AG09319 (cell line): ENCODE results near the gene MS4A15.

Experiments used
- DNase-seq: peaks from one replicate; pipeline ENCODE4 v3.0.0-alpha.2; 2010; ENCODE audit warnings: low read depth; ENCODE audit errors: extremely low read depth
- CTCF ChIP-seq: IDR thresholded peaks from 2 replicates; pipeline ENCODE4 v1.5.1; 2011; ENCODE audit warnings: low read depth, mild to moderate bottlenecking, inconsistent platforms, low read length, moderate library complexity

MS4A15 gene

GRCh38 chr11:60719391-60719790 lies 37.3 kb upstream of the MS4A15 start:
- no peak for DNase-seq
- no peak for TF ChIP-seq CTCF

GRCh38 chr11:60720460-60720859 lies 36.2 kb upstream of the MS4A15 start:
- TF ChIP-seq CTCF: no peak
- no peak for DNase-seq

DNA sequence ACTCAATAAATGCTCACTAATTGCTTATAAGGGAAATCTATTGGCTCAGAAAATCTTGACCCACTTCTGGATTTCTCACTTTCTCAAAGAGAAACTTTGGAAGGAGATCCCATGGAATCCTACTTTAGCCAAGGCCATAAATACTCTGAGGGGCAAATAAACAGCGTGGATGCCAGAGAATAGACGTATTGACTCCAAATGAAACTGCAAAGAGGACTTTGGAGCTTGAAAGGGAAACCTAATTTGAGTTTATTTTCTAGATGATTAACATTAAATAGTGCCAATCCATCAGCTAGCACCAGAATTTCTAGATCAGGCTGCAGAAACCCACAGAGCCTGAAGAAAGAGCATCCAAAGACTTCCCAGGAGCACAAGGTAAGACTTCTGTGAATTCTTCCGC lies 32.2 kb upstream of the MS4A15 start, which contains the start of gene MS4A18:
Gene MS4A18 (plus strand): TSS at position 301 of the 400 bp plus-strand sequence.
- DNase-seq: no peak
- no peak for TF ChIP-seq CTCF

- DNase-seq: no peak
- TF ChIP-seq CTCF: no peak
Measured at GRCh38 chr11:60725592-60725991, 31.1 kb upstream of the MS4A15 start.

GRCh38 chr11:60731586-60731985 lies 25.1 kb upstream of the MS4A15 start:
- no peak for TF ChIP-seq CTCF
- no peak for DNase-seq

DNA sequence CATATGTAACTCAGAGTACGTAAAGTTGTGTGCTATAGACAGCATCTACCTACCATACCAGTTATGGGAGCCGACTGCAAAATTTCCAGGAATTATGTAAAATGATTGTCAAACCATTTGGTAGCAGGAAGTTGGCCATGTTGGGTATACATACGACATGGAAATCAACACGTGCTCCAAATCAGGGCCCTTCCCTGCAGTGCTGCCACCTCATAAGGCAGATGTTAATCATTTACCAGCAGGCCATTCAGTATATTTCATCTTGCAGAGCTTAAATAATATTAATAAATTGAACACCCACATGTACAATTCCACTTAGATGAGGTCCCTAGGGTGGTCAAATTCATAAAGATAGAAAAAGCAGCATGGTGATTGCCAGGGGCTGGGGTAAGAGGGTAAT lies 22.4 kb upstream of the MS4A15 start:
- TF ChIP-seq CTCF: no peak
- no peak for DNase-seq

DNA sequence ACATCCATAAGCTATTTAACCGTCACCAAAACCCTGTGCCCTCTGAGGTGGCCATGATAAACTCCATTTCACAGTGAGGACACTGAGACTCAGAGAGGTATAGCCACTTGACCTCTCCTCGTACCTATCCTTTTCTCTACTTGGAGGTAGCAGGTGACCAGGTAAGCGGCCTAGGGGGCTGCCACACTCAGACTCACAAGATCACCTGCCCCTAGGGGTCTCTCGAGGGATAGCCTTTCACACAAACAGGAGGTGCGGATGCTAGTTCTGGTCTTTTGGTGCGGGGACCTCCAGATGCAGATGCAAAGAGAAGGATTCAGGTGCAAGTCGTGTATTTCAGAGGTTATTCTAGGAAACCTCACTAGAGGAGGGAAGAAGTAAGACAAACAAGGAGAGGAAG lies 17.6 kb upstream of the MS4A15 start:
- no peak for DNase-seq
- no peak for TF ChIP-seq CTCF
